GM12865 (cell line): Measurements from ENCODE around the gene C1S.

Experiments used
- DNase-seq: peaks from one replicate; pipeline ENCODE4 v3.0.0; 2010; ENCODE audit warnings: low read depth
- H3K4me3 ChIP-seq: 2 replicates; pipeline ENCODE4 v1.5.1; 2011; ENCODE audit warnings: mild to moderate bottlenecking, low read depth, low read length, control low read depth
- TF ChIP-seq, protein P1 (sequence below): IDR thresholded peaks from 2 replicates; pipeline ENCODE4 v1.5.1; 2011; ENCODE audit warnings: low read length, control low read depth, low read depth, inconsistent platforms; ENCODE audit not compliant: insufficient read depth; ENCODE audit errors: missing control alignments

C1S gene

GRCh38 chr12:7089196-7089871, 28.8 kb downstream of the C1S start:
- DNase-seq, result no peak
- H3K4me3 ChIP-seq, result no peak overlapping the region
- TF ChIP-seq, protein P1, sequence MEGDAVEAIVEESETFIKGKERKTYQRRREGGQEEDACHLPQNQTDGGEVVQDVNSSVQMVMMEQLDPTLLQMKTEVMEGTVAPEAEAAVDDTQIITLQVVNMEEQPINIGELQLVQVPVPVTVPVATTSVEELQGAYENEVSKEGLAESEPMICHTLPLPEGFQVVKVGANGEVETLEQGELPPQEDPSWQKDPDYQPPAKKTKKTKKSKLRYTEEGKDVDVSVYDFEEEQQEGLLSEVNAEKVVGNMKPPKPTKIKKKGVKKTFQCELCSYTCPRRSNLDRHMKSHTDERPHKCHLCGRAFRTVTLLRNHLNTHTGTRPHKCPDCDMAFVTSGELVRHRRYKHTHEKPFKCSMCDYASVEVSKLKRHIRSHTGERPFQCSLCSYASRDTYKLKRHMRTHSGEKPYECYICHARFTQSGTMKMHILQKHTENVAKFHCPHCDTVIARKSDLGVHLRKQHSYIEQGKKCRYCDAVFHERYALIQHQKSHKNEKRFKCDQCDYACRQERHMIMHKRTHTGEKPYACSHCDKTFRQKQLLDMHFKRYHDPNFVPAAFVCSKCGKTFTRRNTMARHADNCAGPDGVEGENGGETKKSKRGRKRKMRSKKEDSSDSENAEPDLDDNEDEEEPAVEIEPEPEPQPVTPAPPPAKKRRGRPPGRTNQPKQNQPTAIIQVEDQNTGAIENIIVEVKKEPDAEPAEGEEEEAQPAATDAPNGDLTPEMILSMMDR, result no peak

GRCh38 chr12:7090222-7090998, 29.9 kb downstream of the C1S start:
- TF ChIP-seq, protein P1, result no peak
- DNase-seq, result no peak
- no peak overlapping the region for H3K4me3 ChIP-seq

GRCh38 chr12:7091171-7091570, 30.7 kb downstream of the C1S start:
- no peak for DNase-seq
- TF ChIP-seq, protein P1, result no peak
- H3K4me3 ChIP-seq, result no peak overlapping the region

- no peak overlapping the region; the same call in 1 of the 2 replicates for H3K4me3 ChIP-seq
- no peak for DNase-seq
- TF ChIP-seq, protein P1, result no peak
Observed at GRCh38 chr12:7091660-7092228, 31.2 kb downstream of the C1S start.

DNA sequence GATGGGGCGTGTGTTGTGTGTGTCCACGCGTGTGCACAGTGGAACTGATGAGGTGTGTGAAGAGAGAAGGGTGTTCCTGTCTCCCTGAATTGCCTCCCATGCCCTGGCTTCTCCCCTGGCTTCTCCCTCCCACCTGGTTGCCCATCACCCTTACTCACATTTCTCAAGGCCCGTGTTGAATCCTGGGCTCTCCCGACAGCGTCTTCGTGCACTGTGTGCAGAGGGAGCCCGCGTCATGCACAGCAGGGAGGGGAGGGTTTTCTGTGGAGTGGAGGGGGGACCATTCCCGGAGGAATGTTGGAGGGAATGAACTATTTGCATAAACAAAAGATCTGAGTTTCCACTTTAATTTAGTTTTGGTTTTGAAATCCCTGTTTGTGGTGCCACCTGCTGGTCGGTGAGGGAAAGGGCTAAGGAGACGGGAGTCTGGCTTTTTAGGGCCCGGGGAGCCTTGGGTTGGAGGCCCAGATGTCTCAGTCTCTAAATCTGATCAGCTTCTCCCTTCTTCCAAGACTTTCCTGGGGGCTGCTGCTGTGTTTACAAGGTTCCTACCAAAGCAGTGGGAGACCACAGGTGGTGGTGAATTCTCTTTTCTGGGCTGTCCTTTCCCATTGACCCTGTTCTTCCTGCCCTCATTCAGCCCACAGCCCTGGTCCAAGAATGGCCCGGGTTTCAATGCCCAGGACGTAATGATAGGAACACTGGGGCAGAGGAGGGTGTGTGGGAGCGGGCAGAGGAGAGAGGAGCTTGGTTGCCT, 31.9 kb downstream of the C1S start, which contains the start of gene C1R:
C1R (minus strand) TSS at position 217 of the 757 bp plus-strand sequence; CDS start at position 160, 57 bp downstream.
- H3K4me3 ChIP-seq, result peak within 1 kb of the TSS; percentile 54
- TF ChIP-seq, protein P1, result peak; percentile 82
- DNase-seq, result peak; percentile 70

- TF ChIP-seq, protein P1, result no peak
- DNase-seq, result no peak
- no peak overlapping the region for H3K4me3 ChIP-seq
Observed at GRCh38 chr12:7092986-7093460, 32.5 kb downstream of the C1S start.
